Spleen (tissue), 11 donors: Measurements from ENCODE around the gene CYP2J2. TPM values are rescaled to one million over a fixed set of nuclear protein-coding genes. Genes with fewer than 3 reads are reported as not detected.

ENCODE experiments used
- DNase-seq: peaks from one replicate; pipeline ENCODE4 v3.0.0-alpha.2; 2020
- H3K27ac ChIP-seq, 8 donors: fragments of 200-600 bp; sonication (generic) in 7 of 8; 1 replicate in 4 of 8; 2 replicates in 4 of 8; pipeline versions ENCODE4 v1.5.0 to v1.8.0; 2016 to 2021; ENCODE audit warnings: inconsistent platforms in 4 of 8, mild to moderate bottlenecking in 4 of 8, moderate library complexity in 1 of 8
- H3K27me3 ChIP-seq, 7 donors: fragments of 200-600 bp; sonication (generic) in 6 of 7; replicated peaks in 1 of 7; 1 replicate in 4 of 7; 2 replicates in 3 of 7; pipeline versions ENCODE4 v1.5.0 to v1.8.0; 2016 to 2021; ENCODE audit warnings: inconsistent platforms in 3 of 7, mild to moderate bottlenecking in 1 of 7
- H3K36me3 ChIP-seq, 6 donors: fragments of 200-600 bp; sonication (generic) in 5 of 6; 1 replicate in 4 of 6; 2 replicates in 2 of 6; pipeline versions ENCODE4 v1.5.0 to v1.8.0; 2016 to 2021; ENCODE audit warnings: inconsistent platforms in 2 of 6
- H3K4me1 ChIP-seq, 6 donors: fragments of 200-600 bp; sonication (generic) in 5 of 6; 1 replicate in 3 of 6; 2 replicates in 3 of 6; pipeline versions ENCODE4 v1.5.0 to v1.8.0; 2016 to 2021; ENCODE audit warnings: inconsistent platforms in 3 of 6
- H3K4me3 ChIP-seq, 8 donors: fragments of 200-600 bp; sonication (generic) in 7 of 8; 1 replicate in 4 of 8; 2 replicates in 4 of 8; pipeline versions ENCODE4 v1.5.0 to v1.8.0; 2016 to 2021; ENCODE audit warnings: inconsistent platforms in 4 of 8, mild to moderate bottlenecking in 4 of 8, moderate library complexity in 2 of 8
- H3K9me3 ChIP-seq, 8 donors: fragments of 200-600 bp; sonication (generic) in 7 of 8; 1 replicate in 4 of 8; 2 replicates in 4 of 8; pipeline versions ENCODE4 v1.5.0 to v1.8.0; 2016 to 2021; ENCODE audit warnings: inconsistent platforms in 4 of 8
- CTCF ChIP-seq, 11 experiments: fragments of 200-600 bp in 7 of 11; fragments of 450-650 bp in 4 of 11; sonication (generic) in 4 of 11; IDR thresholded peaks in 8 of 11; conservative IDR thresholded peaks in 3 of 11; 1 replicate in 7 of 11; 2 replicates in 4 of 11; pipeline versions ENCODE4 v1.4.0 to v1.8.0; 2016 to 2021; ENCODE audit warnings: antibody characterized with exemption in 11 of 11, inconsistent platforms in 4 of 11, mild to moderate bottlenecking in 1 of 11
- POLR2A ChIP-seq, 3 donors: fragments of 450-650 bp; IDR thresholded peaks; one replicate each; pipeline ENCODE4 v1.5.1; 2017; ENCODE audit warnings: antibody characterized with exemption in 3 of 3, mild to moderate bottlenecking in 1 of 3
- POLR2AphosphoS5 ChIP-seq, 3 donors: sonication (generic); formaldehyde crosslinking; IDR thresholded peaks; one replicate each; pipeline ENCODE4 v1.5.1; 2017; ENCODE audit warnings: antibody characterized with exemption in 3 of 3
- WGBS, 5 donors: extraction: QIAGEN DNeasy Blood & Tissue Kit in 3 of 5; methylation state at CpG; one replicate each; pipeline versions ENCODE4 v1.1.5 to v1.1.7; 2013 to 2018; 5-methylcytosine and 5-hydroxymethylcytosine counted together
- intact Hi-C: fragments of 100-400 bp; cut with DNase I; formaldehyde crosslinking; loops from one replicate; pipeline ENCODE4 v1.15.0; 2023; ENCODE audit warnings: low total_unique reads
- polyA plus RNA-seq, 3 donors: library from polyadenylated mRNA; stranded (reverse); fragments of 200-250 nt; gene quantifications; one replicate each; pipeline ENCODE4 v1.2.1, GENCODE V29; 2013
- total RNA-seq, 7 donors: library from RNA; depleted of rRNA in 3 of 7; stranded (reverse); fragments of >200 nt in 3 of 7; fragmentation: NEBNext Ultra II Directional in 4 of 7; extraction: Animal tissue kit (Norgen Biotek cat#: 25700) in 4 of 7; gene quantifications; one replicate each; pipeline versions ENCODE4 v1.1.0 to v1.2.1, GENCODE V29; 2016 to 2021
- donor health status: healthy with polysubstance abuse.
- donor health status: DM: no; HTN: no; CAD: no; lungs with moderate emphysema.
- donor health status: DM: no; HTN: no; CAD: no.
- donor health status: Bipolar disorder and iron deficiency.
- donor health status: healthy.
- donor health status: DM: no; HTN: no; CAD: no.
- donor health status: DM: yes; HTN: yes; CAD: no.

CYP2J2 gene
- total and polyA plus RNA-seq, 10 donors: 0.10 to 0.85 (median 0.32) TPM; not detected in 1

- no peak for DNase-seq
- WGBS, 5 donors: 87 to 98% (median 89%) methylated on average over 1 of the region's 1 CpG
- Histone ChIP-seq H3K36me3 (peaks cover 0 to 19% (median 0%) of the 10 kb centered on the region in 6 donors), H3K4me3 (no peak overlapping the region), H3K9me3 (peaks cover 0 to 7% (median 3%) of the 10 kb centered on the region in 8 donors), H3K27me3 (no peaks in the 10 kb centered on the region), H3K27ac (no peak overlapping the region), H3K4me1 (no peaks in the 10 kb centered on the region)
- intact Hi-C loops: no loop called here
- TF ChIP-seq POLR2AphosphoS5 (IDR thresholded peaks at IDR 0.05) (no peak), POLR2A (IDR thresholded peaks at IDR 0.05) (no peak), CTCF (IDR thresholded peaks at IDR 0.05 in 8 of 11, conservative IDR thresholded peaks at IDR 0.05 in 3 of 11) (no peak)
Observed at GRCh38 chr1:59852117-59852516, 74.5 kb downstream of the CYP2J2 start.

- H3K4me1 ChIP-seq: no peaks in the 10 kb centered on the region
- no peak overlapping the region for H3K27ac ChIP-seq
- H3K27me3 ChIP-seq: no peaks in the 10 kb centered on the region
- TF ChIP-seq POLR2A (IDR thresholded peaks at IDR 0.05): no peak
- no peak for TF ChIP-seq CTCF (IDR thresholded peaks at IDR 0.05 in 8 of 11, conservative IDR thresholded peaks at IDR 0.05 in 3 of 11)
- no peak for TF ChIP-seq POLR2AphosphoS5 (IDR thresholded peaks at IDR 0.05)
- H3K36me3 ChIP-seq: peaks cover 0 to 27% (median 0%) of the 10 kb centered on the region in 6 donors
- DNase-seq: no peak
- 91 to 98% (median 94%) methylated on average over 2 of the region's 2 CpGs for WGBS, 5 donors
- H3K4me3 ChIP-seq: no peak overlapping the region
- intact Hi-C loops: no loop called here
- no peaks in the 10 kb centered on the region for H3K9me3 ChIP-seq
Observed at GRCh38 chr1:59846895-59847282, 79.7 kb downstream of the CYP2J2 start.

GRCh38 chr1:59846209-59846894 is 80.2 kb downstream of the CYP2J2 start:
- intact Hi-C loops: no loop called here
- TF ChIP-seq POLR2AphosphoS5 (IDR thresholded peaks at IDR 0.05) (no peak), CTCF (IDR thresholded peaks at IDR 0.05 in 8 of 11, conservative IDR thresholded peaks at IDR 0.05 in 3 of 11) (no peak), POLR2A (IDR thresholded peaks at IDR 0.05) (no peak)
- Histone ChIP-seq H3K4me1 (no peaks in the 10 kb centered on the region), H3K36me3 (peaks cover 0 to 33% (median 0%) of the 10 kb centered on the region in 6 donors), H3K27me3 (no peaks in the 10 kb centered on the region), H3K9me3 (no peaks in the 10 kb centered on the region), H3K4me3 (no peak overlapping the region), H3K27ac (no peak overlapping the region)
- WGBS, 5 donors: 94 to 98% (median 96%) methylated on average over 3 of the region's 3 CpGs
- no peak for DNase-seq

- no peak for DNase-seq
Observed at GRCh38 chr1:59845091-59845490, 81.5 kb downstream of the CYP2J2 start.

More at GRCh38 chr1:59845091-59845490, 81.5 kb downstream of the CYP2J2 start:
- H3K36me3 ChIP-seq: peaks cover 0 to 45% (median 0%) of the 10 kb centered on the region in 6 donors
- no peaks in the 10 kb centered on the region for H3K4me1 ChIP-seq
- no peaks in the 10 kb centered on the region for H3K27me3 ChIP-seq
- WGBS, 5 donors: 75 to 86% (median 82%) methylated on average over 2 of the region's 2 CpGs
- no peak for TF ChIP-seq POLR2A (IDR thresholded peaks at IDR 0.05)
- TF ChIP-seq CTCF (IDR thresholded peaks at IDR 0.05 in 8 of 11, conservative IDR thresholded peaks at IDR 0.05 in 3 of 11): no peak
- TF ChIP-seq POLR2AphosphoS5 (IDR thresholded peaks at IDR 0.05): no peak
- no peak overlapping the region for H3K27ac ChIP-seq
- H3K4me3 ChIP-seq: no peak overlapping the region
- intact Hi-C loops: no loop called here
- no peaks in the 10 kb centered on the region for H3K9me3 ChIP-seq
